ENCODE data around the gene SLC8A1.

SLC8A1 gene

GRCh38 chr2:40348038-40348437, 103.9 kb downstream of the SLC8A1 start:
- DNase-seq: no peak

GRCh38 chr2:40346535-40347354, 105.1 kb downstream of the SLC8A1 start:
- no peak for DNase-seq

GRCh38 chr2:40344364-40344763, 107.5 kb downstream of the SLC8A1 start:
- no peak for DNase-seq

- no peak for DNase-seq
Measured at GRCh38 chr2:40343902-40344301, 108.0 kb downstream of the SLC8A1 start.

GRCh38 chr2:40341198-40341597, 110.7 kb downstream of the SLC8A1 start:
- DNase-seq: no peak

GRCh38 chr2:40339026-40339425, 112.9 kb downstream of the SLC8A1 start:
- DNase-seq: no peak

- no peak for DNase-seq
Measured at GRCh38 chr2:40332191-40332826, 119.6 kb downstream of the SLC8A1 start.

- DNase-seq: no peak
Measured at GRCh38 chr2:40330096-40330495, 121.8 kb downstream of the SLC8A1 start.

- no peak for DNase-seq
Measured at GRCh38 chr2:40329739-40330030, 122.2 kb downstream of the SLC8A1 start.

- DNase-seq: no peak
Measured at GRCh38 chr2:40325116-40325515, 126.8 kb downstream of the SLC8A1 start.

- no peak for DNase-seq
Measured at GRCh38 chr2:40324656-40325055, 127.2 kb downstream of the SLC8A1 start.

GRCh38 chr2:40321822-40322221, 130.1 kb downstream of the SLC8A1 start:
- DNase-seq: no peak

GRCh38 chr2:40321016-40321623, 130.8 kb downstream of the SLC8A1 start:
- no peak for DNase-seq

- no peak for DNase-seq
Measured at GRCh38 chr2:40318921-40319320, 133.0 kb downstream of the SLC8A1 start.

GRCh38 chr2:40317761-40318160, 134.1 kb downstream of the SLC8A1 start:
- no peak for DNase-seq

GRCh38 chr2:40317046-40317445, 134.8 kb downstream of the SLC8A1 start:
- no peak for DNase-seq

GRCh38 chr2:40316620-40317019, 135.3 kb downstream of the SLC8A1 start:
- no peak for DNase-seq

- DNase-seq: no peak
Measured at GRCh38 chr2:40315683-40316082, 136.2 kb downstream of the SLC8A1 start.

GRCh38 chr2:40311026-40311425, 140.9 kb downstream of the SLC8A1 start:
- DNase-seq: no peak

- no peak for DNase-seq
Measured at GRCh38 chr2:40310303-40310702, 141.6 kb downstream of the SLC8A1 start.

- DNase-seq: no peak
Measured at GRCh38 chr2:40304340-40304739, 147.6 kb downstream of the SLC8A1 start.

- no peak for DNase-seq
Measured at GRCh38 chr2:40303746-40304145, 148.1 kb downstream of the SLC8A1 start.

GRCh38 chr2:40302751-40303325, 149.1 kb downstream of the SLC8A1 start:
- no peak for DNase-seq

- DNase-seq: no peak
Measured at GRCh38 chr2:40300391-40300790, 151.5 kb downstream of the SLC8A1 start.

Data from SHP77 (cell line).